Lower leg skin (tissue), 4 donors: ENCODE results near the gene PTPN7. TPM values are rescaled to one million over a fixed set of nuclear protein-coding genes. Genes with fewer than 3 reads are reported as not detected.

Source experiments
- DNase-seq, 2 donors: peaks; one replicate each; pipeline ENCODE4 v3.0.0-alpha.2; 2019; ENCODE audit warnings: low spot score in 2 of 2
- H3K4me3 ChIP-seq: fragments of 200-600 bp; sonication (generic); 2 replicates; pipeline ENCODE4 v1.5.1; 2017; ENCODE audit warnings: mild to moderate bottlenecking, low read depth; ENCODE audit not compliant: poor library complexity, severe bottlenecking
- CTCF ChIP-seq, 3 donors: fragments of 450-650 bp; IDR thresholded peaks; one replicate each; pipeline ENCODE4 v1.5.1; 2016; ENCODE audit warnings: antibody characterized with exemption in 3 of 3, mild to moderate bottlenecking in 3 of 3, moderate library complexity in 2 of 3
- POLR2A ChIP-seq, 2 donors: fragments of 450-650 bp; IDR thresholded peaks; one replicate each; pipeline ENCODE4 v1.6.1; 2016 to 2017; ENCODE audit warnings: antibody characterized with exemption in 2 of 2, mild to moderate bottlenecking in 1 of 2, moderate library complexity in 1 of 2
- WGBS, 2 donors: methylation state at CpG; one replicate each; pipeline ENCODE4 v1.1.5; 2018; 5-methylcytosine and 5-hydroxymethylcytosine counted together
- intact Hi-C: fragments of 100-400 bp; cut with DNase I; formaldehyde crosslinking; loops from one replicate; pipeline ENCODE4 v1.15.0; 2023; ENCODE audit warnings: low total_unique reads
- total RNA-seq, 4 donors: library from RNA; depleted of rRNA; stranded (reverse); fragments of >200 nt; gene quantifications; one replicate each; pipeline ENCODE4 v1.1.0, GENCODE V29; 2016

The PTPN7 gene
- total RNA-seq, 4 donors from 2014 or later = 1.6 to 2.4 (median 2.2) TPM

- no peak for TF ChIP-seq CTCF (IDR thresholded peaks at IDR 0.05)
- TF ChIP-seq POLR2A (IDR thresholded peaks at IDR 0.05) = no peak
- intact Hi-C loops = no loop called here
- H3K4me3 ChIP-seq = no peak overlapping the region
- WGBS, 2 donors = 93% methylated on average over 2 of the region's 2 CpGs
- no peak for DNase-seq
Measured at GRCh38 chr1:202151045-202151444, 9.4 kb downstream of the PTPN7 start.

GRCh38 chr1:202150602-202151001 lies 9.8 kb downstream of the PTPN7 start:
- 93 to 95% methylated on average over 8 of the region's 8 CpGs for WGBS, 2 donors
- TF ChIP-seq CTCF (IDR thresholded peaks at IDR 0.05) (no peak), POLR2A (IDR thresholded peaks at IDR 0.05) (no peak)
- no peak for DNase-seq
- intact Hi-C loops = no loop called here
- no peak overlapping the region for H3K4me3 ChIP-seq

GRCh38 chr1:202150187-202150586 lies 10.2 kb downstream of the PTPN7 start:
- DNase-seq = no peak
- intact Hi-C loops = no loop called here
- 94 to 95% methylated on average over 9 of the region's 9 CpGs for WGBS, 2 donors
- TF ChIP-seq CTCF (IDR thresholded peaks at IDR 0.05) (no peak), POLR2A (IDR thresholded peaks at IDR 0.05) (no peak)
- H3K4me3 ChIP-seq = no peak overlapping the region

GRCh38 chr1:202149566-202149965 lies 10.8 kb downstream of the PTPN7 start:
- no peak overlapping the region for H3K4me3 ChIP-seq
- 75 to 79% methylated on average over 4 of the region's 4 CpGs for WGBS, 2 donors
- DNase-seq = no peak
- intact Hi-C loops = no loop called here
- TF ChIP-seq CTCF (IDR thresholded peaks at IDR 0.05) (no peak), POLR2A (IDR thresholded peaks at IDR 0.05) (no peak)

GRCh38 chr1:202148391-202148790 lies 12.0 kb downstream of the PTPN7 start:
- intact Hi-C loops = no loop called here
- H3K4me3 ChIP-seq = no peak overlapping the region
- DNase-seq = no peak
- WGBS, 2 donors = 87 to 91% methylated on average over 4 of the region's 4 CpGs
- no peak for TF ChIP-seq CTCF (IDR thresholded peaks at IDR 0.05)
- TF ChIP-seq POLR2A (IDR thresholded peaks at IDR 0.05) = no peak

GRCh38 chr1:202146993-202147392 lies 13.4 kb downstream of the PTPN7 start:
- intact Hi-C loops = no loop called here
- TF ChIP-seq CTCF (IDR thresholded peaks at IDR 0.05) = no peak
- no peak for TF ChIP-seq POLR2A (IDR thresholded peaks at IDR 0.05)
- H3K4me3 ChIP-seq = no peak overlapping the region
- WGBS, 2 donors = 78 to 87% methylated on average over 3 of the region's 3 CpGs
- no peak for DNase-seq
